ENCODE measurements around the gene NTSR1.
A peak's percentile ranks its signal among the peaks of the same experiment; 100 is the strongest.

Gene NTSR1

DNA sequence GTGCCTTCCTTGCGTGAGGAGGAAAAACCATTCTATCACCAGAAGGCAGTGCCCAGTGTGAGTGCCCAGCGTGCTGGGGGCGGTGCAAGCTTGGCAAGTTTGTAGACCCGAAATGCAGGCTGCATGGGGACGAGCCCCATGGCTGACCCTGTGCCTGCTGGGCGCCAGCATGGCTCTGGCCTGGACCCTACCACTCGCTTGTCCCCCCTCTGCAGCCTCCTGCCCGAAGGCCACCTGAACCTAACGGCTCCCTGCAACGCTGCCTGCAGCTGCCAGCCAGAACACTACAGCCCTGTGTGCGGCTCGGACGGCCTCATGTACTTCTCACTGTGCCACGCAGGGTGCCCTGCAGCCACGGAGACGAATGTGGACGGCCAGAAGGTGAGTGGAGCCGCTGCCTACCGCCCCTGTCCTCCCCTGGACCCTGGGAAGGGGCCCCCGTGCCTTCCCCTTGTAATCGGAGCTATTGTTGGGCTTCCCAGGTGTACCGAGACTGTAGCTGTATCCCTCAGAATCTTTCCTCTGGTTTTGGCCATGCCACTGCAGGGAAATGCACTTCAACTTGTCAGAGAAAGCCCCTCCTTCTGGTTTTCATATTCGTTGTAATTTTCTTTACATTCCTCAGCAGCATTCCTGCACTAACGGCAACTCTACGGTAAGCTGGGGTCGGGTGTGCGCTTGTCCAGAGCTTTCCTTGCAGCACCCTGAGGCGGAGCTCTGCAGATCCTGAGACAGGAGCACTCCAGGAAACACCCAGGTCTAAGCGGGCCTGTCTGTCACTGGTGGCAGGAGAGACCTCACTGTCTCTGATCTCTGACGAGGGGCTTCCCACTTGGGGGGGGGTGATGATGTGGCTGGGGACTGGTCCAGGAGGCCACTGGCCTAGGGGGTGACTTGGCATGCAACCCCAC, 40.9 kb upstream of the NTSR1 start:
- no peak for DNase-seq (ENCODE audit: low read depth)
- no peak overlapping the region for H3K4me3 ChIP-seq (ENCODE audit: low read length)
- TF ChIP-seq, protein P1, sequence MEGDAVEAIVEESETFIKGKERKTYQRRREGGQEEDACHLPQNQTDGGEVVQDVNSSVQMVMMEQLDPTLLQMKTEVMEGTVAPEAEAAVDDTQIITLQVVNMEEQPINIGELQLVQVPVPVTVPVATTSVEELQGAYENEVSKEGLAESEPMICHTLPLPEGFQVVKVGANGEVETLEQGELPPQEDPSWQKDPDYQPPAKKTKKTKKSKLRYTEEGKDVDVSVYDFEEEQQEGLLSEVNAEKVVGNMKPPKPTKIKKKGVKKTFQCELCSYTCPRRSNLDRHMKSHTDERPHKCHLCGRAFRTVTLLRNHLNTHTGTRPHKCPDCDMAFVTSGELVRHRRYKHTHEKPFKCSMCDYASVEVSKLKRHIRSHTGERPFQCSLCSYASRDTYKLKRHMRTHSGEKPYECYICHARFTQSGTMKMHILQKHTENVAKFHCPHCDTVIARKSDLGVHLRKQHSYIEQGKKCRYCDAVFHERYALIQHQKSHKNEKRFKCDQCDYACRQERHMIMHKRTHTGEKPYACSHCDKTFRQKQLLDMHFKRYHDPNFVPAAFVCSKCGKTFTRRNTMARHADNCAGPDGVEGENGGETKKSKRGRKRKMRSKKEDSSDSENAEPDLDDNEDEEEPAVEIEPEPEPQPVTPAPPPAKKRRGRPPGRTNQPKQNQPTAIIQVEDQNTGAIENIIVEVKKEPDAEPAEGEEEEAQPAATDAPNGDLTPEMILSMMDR (IDR thresholded peaks at IDR 0.05; ENCODE audit: insufficient read depth, low read depth, low read length, missing control alignments) = no peak

DNA sequence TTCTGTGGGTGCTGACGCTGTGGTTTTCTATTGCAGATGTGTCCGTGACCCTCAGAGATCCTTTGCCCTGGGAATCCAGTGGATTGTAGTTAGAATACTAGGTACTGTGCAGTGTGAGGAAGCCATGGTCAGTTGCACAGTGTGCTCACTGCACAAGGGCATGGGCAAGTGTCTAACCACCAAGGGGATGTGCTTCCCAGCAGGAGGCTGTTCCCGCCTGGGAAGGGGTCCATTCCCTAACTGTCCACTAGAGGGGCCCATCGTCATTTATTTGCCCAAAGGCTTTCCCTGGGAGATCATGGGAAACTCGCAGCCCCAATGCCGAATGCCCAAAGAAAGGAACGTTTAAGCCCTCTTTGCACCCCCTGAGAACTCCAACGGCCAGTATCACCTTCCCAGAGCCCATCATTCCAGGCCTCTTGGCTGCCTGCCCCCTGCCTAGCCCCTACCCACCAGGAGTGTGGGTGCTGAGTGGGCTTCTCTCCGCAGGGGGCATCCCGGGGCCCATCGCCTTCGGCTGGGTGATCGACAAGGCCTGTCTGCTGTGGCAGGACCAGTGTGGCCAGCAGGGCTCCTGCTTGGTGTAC, 40.1 kb upstream of the NTSR1 start:
- H3K4me3 ChIP-seq (ENCODE audit: low read length) = no peak overlapping the region
- TF ChIP-seq, protein P1 (IDR thresholded peaks at IDR 0.05; ENCODE audit: insufficient read depth, low read depth, low read length, missing control alignments) = peak; percentile 81
- DNase-seq (ENCODE audit: low read depth) = peak; percentile 73

DNA sequence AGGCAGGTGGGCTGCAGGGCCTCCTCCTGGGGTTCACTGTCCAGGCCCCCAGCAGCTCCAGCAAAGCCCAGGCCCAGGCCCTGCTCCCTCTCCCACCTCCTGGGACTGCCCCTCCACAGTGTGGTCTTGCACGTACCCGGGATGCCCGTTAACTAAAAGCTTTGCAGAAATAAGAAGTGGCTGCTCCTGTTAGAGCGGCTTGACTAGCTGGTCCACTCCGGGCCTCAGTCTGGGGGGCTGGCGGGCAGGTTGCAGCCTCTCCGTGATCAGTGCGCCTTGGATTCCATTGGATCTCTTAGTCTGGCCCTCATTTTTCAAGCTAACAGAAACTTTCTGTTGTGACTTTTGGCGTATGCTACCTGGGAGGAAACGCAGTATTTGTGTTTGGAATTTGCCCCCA, 39.4 kb upstream of the NTSR1 start:
- TF ChIP-seq, protein P1 (IDR thresholded peaks at IDR 0.05; ENCODE audit: insufficient read depth, low read depth, low read length, missing control alignments) = no peak
- no peak for DNase-seq (ENCODE audit: low read depth)
- H3K4me3 ChIP-seq (ENCODE audit: low read length) = no peak overlapping the region

DNA sequence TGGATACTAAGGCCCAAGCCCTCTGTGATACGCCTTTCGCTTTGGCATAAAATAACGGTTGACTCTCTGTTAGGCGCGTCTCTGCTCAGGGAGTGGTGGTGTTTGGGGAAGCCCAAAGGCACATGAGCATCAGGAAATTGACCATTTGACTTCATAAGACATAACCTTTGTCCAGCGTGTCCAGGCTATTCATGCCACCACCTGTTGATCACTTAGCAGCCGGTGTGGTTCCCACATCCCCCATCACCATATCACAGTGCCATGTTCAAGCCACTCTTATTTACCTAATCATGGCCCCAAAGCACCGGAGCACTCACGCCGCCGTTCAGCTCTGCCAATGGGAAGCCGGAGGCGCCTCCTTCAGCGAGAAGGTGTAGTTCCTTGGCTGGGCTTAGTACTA, 38.5 kb upstream of the NTSR1 start:
- H3K4me3 ChIP-seq (ENCODE audit: low read length) = no peak overlapping the region
- no peak for DNase-seq (ENCODE audit: low read depth)
- TF ChIP-seq, protein P1 (IDR thresholded peaks at IDR 0.05; ENCODE audit: insufficient read depth, low read depth, low read length, missing control alignments) = no peak

DNA sequence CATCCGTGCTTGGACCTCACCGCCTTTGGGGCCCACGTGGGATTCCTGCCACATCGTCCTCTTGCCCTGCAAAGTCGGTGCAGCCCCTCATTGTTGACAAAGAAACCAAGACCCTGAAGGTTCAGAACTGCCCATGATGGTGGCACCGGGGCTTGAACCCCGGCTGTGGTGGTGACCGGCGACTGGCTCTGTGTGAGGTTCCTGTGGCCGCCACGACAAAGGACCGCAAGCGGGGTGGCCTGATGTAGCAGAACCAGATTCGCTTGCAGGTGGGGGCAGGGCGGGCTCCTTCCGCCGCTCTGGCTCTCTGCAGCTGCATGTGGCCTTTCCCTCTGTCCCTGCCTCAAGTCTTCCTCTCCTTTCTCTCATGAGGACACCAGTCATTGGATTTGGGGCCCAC, 37.6 kb upstream of the NTSR1 start:
- H3K4me3 ChIP-seq (ENCODE audit: low read length) = no peak overlapping the region
- no peak for DNase-seq (ENCODE audit: low read depth)
- TF ChIP-seq, protein P1 (IDR thresholded peaks at IDR 0.05; ENCODE audit: insufficient read depth, low read depth, low read length, missing control alignments) = no peak

DNA sequence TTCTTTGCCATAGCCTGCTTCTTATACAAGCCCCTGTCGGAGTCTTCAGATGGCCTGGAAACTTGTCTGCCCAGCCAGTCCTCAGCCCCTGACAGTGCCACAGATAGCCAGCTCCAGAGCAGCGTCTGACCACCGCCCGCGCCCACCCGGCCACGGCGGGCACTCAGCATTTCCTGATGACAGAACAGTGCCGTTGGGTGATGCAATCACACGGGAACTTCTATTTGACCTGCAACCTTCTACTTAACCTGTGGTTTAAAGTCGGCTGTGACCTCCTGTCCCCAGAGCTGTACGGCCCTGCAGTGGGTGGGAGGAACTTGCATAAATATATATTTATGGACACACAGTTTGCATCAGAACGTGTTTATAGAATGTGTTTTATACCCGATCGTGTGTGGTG, 36.9 kb upstream of the NTSR1 start:
- TF ChIP-seq, protein P1 (IDR thresholded peaks at IDR 0.05; ENCODE audit: insufficient read depth, low read depth, low read length, missing control alignments) = no peak
- DNase-seq (ENCODE audit: low read depth) = no peak
- no peak overlapping the region for H3K4me3 ChIP-seq (ENCODE audit: low read length)
